Trophoblast cell (in vitro differentiated cells and primary cell): ENCODE data around the gene ALK.

ENCODE experiments used
- DNase-seq, 2 donors: peaks; one replicate each; pipeline ENCODE4 v3.0.0-alpha.2; 2016
- H2AFZ ChIP-seq: 2 replicates; pipeline ENCODE4 v1.6.1; 2013; ENCODE audit warnings: low read length, moderate library complexity, mild to moderate bottlenecking; ENCODE audit not compliant: insufficient read depth, poor library complexity
- H2AK5ac ChIP-seq: 2 replicates; pipeline ENCODE4 v1.6.1; 2013; ENCODE audit warnings: mild to moderate bottlenecking, low read length
- H2BK120ac ChIP-seq: 2 replicates; pipeline ENCODE4 v1.6.1; 2013; ENCODE audit warnings: low read length, mild to moderate bottlenecking, moderate library complexity; ENCODE audit not compliant: insufficient read depth, poor library complexity
- H2BK12ac ChIP-seq: 2 replicates; pipeline ENCODE4 v1.6.1; 2013; ENCODE audit warnings: mild to moderate bottlenecking, low read length, moderate library complexity
- H2BK5ac ChIP-seq: 2 replicates; pipeline ENCODE4 v1.6.1; 2013; ENCODE audit warnings: low read length, low read depth, moderate library complexity, mild to moderate bottlenecking; ENCODE audit not compliant: poor library complexity
- H3K14ac ChIP-seq: 2 replicates; pipeline ENCODE4 v1.6.1; 2013; ENCODE audit warnings: mild to moderate bottlenecking, low read length
- H3K18ac ChIP-seq: 2 replicates; pipeline ENCODE4 v1.6.1; 2013; ENCODE audit warnings: mild to moderate bottlenecking, low read length
- H3K23ac ChIP-seq: 2 replicates; pipeline ENCODE4 v1.6.1; 2013; ENCODE audit warnings: low read length
- H3K27ac ChIP-seq: 2 replicates; pipeline ENCODE4 v1.5.1; 2013; ENCODE audit warnings: low read depth, mild to moderate bottlenecking, inconsistent platforms, low read length, moderate library complexity
- H3K27me3 ChIP-seq: 2 replicates; pipeline ENCODE4 v1.6.1; 2013; ENCODE audit warnings: inconsistent platforms, mild to moderate bottlenecking, low read length, moderate library complexity; ENCODE audit not compliant: insufficient read depth
- H3K36me3 ChIP-seq, 2 experiments: 1 replicate in 1 of 2; 2 replicates in 1 of 2; pipeline ENCODE4 v1.6.1; 2013; ENCODE audit warnings: low read length in 2 of 2, mild to moderate bottlenecking in 2 of 2, moderate library complexity in 1 of 2; ENCODE audit not compliant: insufficient read depth in 2 of 2, control insufficient read depth in 1 of 2
- H3K4ac ChIP-seq: 2 replicates; pipeline ENCODE4 v1.6.1; 2013; ENCODE audit warnings: low read depth, mild to moderate bottlenecking, low read length, moderate library complexity
- H3K4me1 ChIP-seq, 2 experiments: 1 replicate in 1 of 2; 2 replicates in 1 of 2; pipeline ENCODE4 v1.6.1; 2013; ENCODE audit warnings: low read length in 2 of 2, mild to moderate bottlenecking in 2 of 2, moderate library complexity in 1 of 2; ENCODE audit not compliant: insufficient read depth in 2 of 2, control insufficient read depth in 1 of 2
- H3K4me2 ChIP-seq: 2 replicates; pipeline ENCODE4 v1.6.1; 2013; ENCODE audit warnings: inconsistent platforms, mild to moderate bottlenecking, low read length, moderate library complexity
- H3K4me3 ChIP-seq: 2 replicates; pipeline ENCODE4 v1.5.1; 2013; ENCODE audit warnings: mild to moderate bottlenecking, low read depth, low read length, inconsistent platforms
- H3K79me1 ChIP-seq: one replicate; pipeline ENCODE4 v1.6.1; 2013; ENCODE audit warnings: low read length
- H3K79me2 ChIP-seq: 2 replicates; pipeline ENCODE4 v1.6.1; 2013; ENCODE audit warnings: low read length, mild to moderate bottlenecking; ENCODE audit not compliant: control insufficient read depth, insufficient read depth, poor library complexity
- H3K9ac ChIP-seq: 2 replicates; pipeline ENCODE4 v1.6.1; 2013; ENCODE audit warnings: mild to moderate bottlenecking, low read length
- H3K9me3 ChIP-seq: 2 replicates; pipeline ENCODE4 v1.6.1; 2013; ENCODE audit warnings: low read depth, mild to moderate bottlenecking, control low read depth, inconsistent platforms, low read length; ENCODE audit not compliant: insufficient read depth
- H4K12ac ChIP-seq: 2 replicates; pipeline ENCODE4 v1.6.1; 2013; ENCODE audit warnings: low read depth, mild to moderate bottlenecking, low read length, moderate library complexity
- H4K8ac ChIP-seq: 2 replicates; pipeline ENCODE4 v1.6.1; 2013; ENCODE audit warnings: low read depth, mild to moderate bottlenecking, low read length, moderate library complexity
- H4K91ac ChIP-seq: one replicate; pipeline ENCODE4 v1.6.1; 2013; ENCODE audit warnings: low read depth, mild to moderate bottlenecking, low read length, moderate library complexity
- WGBS: extraction: QIAGEN DNeasy Blood & Tissue Kit; methylation state at CpG from one replicate; pipeline ENCODE4 v1.1.7; 2013; ENCODE audit warnings: missing lambda C conversion rate; ENCODE audit not compliant: insufficient read length, insufficient coverage; ENCODE audit errors: extremely low coverage; 5-methylcytosine and 5-hydroxymethylcytosine counted together

ALK gene

GRCh38 chr2:29308366-29308765 lies 613.0 kb downstream of the ALK start:
- Histone ChIP-seq H3K14ac (no peak overlapping the region), H3K18ac (no peak overlapping the region), H3K4me3 (no peak overlapping the region), H3K4me2 (no peak overlapping the region), H3K27ac (no peak overlapping the region), H2BK12ac (no peak overlapping the region), H3K9me3 (no peaks in the 10 kb centered on the region), H2AFZ (no peak overlapping the region), H3K9ac (no peak overlapping the region), H2AK5ac (no peak overlapping the region), H3K23ac (no peak overlapping the region), H3K79me2 (no peaks in the 10 kb centered on the region), H4K12ac (no peak overlapping the region), H3K4me1 (no peaks in the 10 kb centered on the region), H3K79me1 (no peaks in the 10 kb centered on the region), H3K36me3 (no peaks in the 10 kb centered on the region), H3K27me3 (no peaks in the 10 kb centered on the region), H4K8ac (no peak overlapping the region), H2BK5ac (no peak overlapping the region), H4K91ac (no peak overlapping the region), H2BK120ac (no peak overlapping the region), H3K4ac (no peak overlapping the region)
- WGBS: no CpG with 5 or more reads among the region's 9 CpGs
- DNase-seq: no peak

GRCh38 chr2:29307519-29307918 lies 613.9 kb downstream of the ALK start:
- DNase-seq: no peak
- no peak overlapping the region for H3K4me2 ChIP-seq
- H3K36me3 ChIP-seq: no peaks in the 10 kb centered on the region
- no peaks in the 10 kb centered on the region for H3K4me1 ChIP-seq
- H3K4me3 ChIP-seq: no peak overlapping the region
- no peaks in the 10 kb centered on the region for H3K9me3 ChIP-seq
- H4K8ac ChIP-seq: no peak overlapping the region
- H2BK12ac ChIP-seq: no peak overlapping the region
- no peak overlapping the region for H3K23ac ChIP-seq
- no peak overlapping the region for H3K27ac ChIP-seq
- H3K79me1 ChIP-seq: no peaks in the 10 kb centered on the region
- no peak overlapping the region for H3K4ac ChIP-seq
- H3K18ac ChIP-seq: no peak overlapping the region
- H4K91ac ChIP-seq: no peak overlapping the region
- no peak overlapping the region for H2BK5ac ChIP-seq
- no peaks in the 10 kb centered on the region for H3K27me3 ChIP-seq
- no peaks in the 10 kb centered on the region for H3K79me2 ChIP-seq
- no peak overlapping the region for H3K9ac ChIP-seq
- H2AFZ ChIP-seq: no peak overlapping the region
- H4K12ac ChIP-seq: no peak overlapping the region
- no peak overlapping the region for H2BK120ac ChIP-seq
- H3K14ac ChIP-seq: no peak overlapping the region
- H2AK5ac ChIP-seq: no peak overlapping the region
- no CpG with 5 or more reads among the region's 2 CpGs for WGBS

- H3K4me1 ChIP-seq: no peaks in the 10 kb centered on the region
Measured at GRCh38 chr2:29305762-29306161, 615.6 kb downstream of the ALK start.

GRCh38 chr2:29304399-29305060 lies 616.9 kb downstream of the ALK start:
- Histone ChIP-seq H3K14ac (no peak overlapping the region), H4K91ac (no peak overlapping the region), H2BK5ac (no peak overlapping the region), H3K27ac (no peak overlapping the region), H3K4me2 (no peak overlapping the region), H3K4me3 (no peak overlapping the region), H2BK12ac (no peak overlapping the region), H3K79me2 (no peaks in the 10 kb centered on the region), H3K4ac (no peak overlapping the region), H2AFZ (no peak overlapping the region), H3K36me3 (no peaks in the 10 kb centered on the region), H3K4me1 (no peaks in the 10 kb centered on the region), H4K8ac (no peak overlapping the region), H2BK120ac (no peak overlapping the region), H3K9ac (no peak overlapping the region), H3K79me1 (no peaks in the 10 kb centered on the region), H4K12ac (no peak overlapping the region), H3K27me3 (no peaks in the 10 kb centered on the region), H3K23ac (no peak overlapping the region), H3K9me3 (no peaks in the 10 kb centered on the region), H3K18ac (no peak overlapping the region), H2AK5ac (no peak overlapping the region)
- DNase-seq: peak; percentile 22 to 60
- WGBS: no CpG with 5 or more reads among the region's 4 CpGs

More at GRCh38 chr2:29305762-29306161, 615.6 kb downstream of the ALK start:
- no peak overlapping the region for H3K4me2 ChIP-seq
- H2AFZ ChIP-seq: no peak overlapping the region
- no peak overlapping the region for H3K4ac ChIP-seq
- no peak overlapping the region for H3K27ac ChIP-seq
- H4K12ac ChIP-seq: no peak overlapping the region
- no peaks in the 10 kb centered on the region for H3K36me3 ChIP-seq
- no peaks in the 10 kb centered on the region for H3K27me3 ChIP-seq
- H2BK12ac ChIP-seq: no peak overlapping the region
- no peak overlapping the region for H3K18ac ChIP-seq
- no peak overlapping the region for H3K23ac ChIP-seq
- no peak overlapping the region for H3K4me3 ChIP-seq
- H3K79me1 ChIP-seq: no peaks in the 10 kb centered on the region
- no peak overlapping the region for H3K14ac ChIP-seq
- no peak for DNase-seq
- WGBS: no CpG with 5 or more reads among the region's 6 CpGs
- no peak overlapping the region for H4K91ac ChIP-seq
- no peaks in the 10 kb centered on the region for H3K79me2 ChIP-seq
- no peak overlapping the region for H4K8ac ChIP-seq
- no peak overlapping the region for H3K9ac ChIP-seq
- H3K9me3 ChIP-seq: no peaks in the 10 kb centered on the region
- H2AK5ac ChIP-seq: no peak overlapping the region
- no peak overlapping the region for H2BK120ac ChIP-seq
- no peak overlapping the region for H2BK5ac ChIP-seq
